SK-N-SH treated with all-trans-retinoic acid at 6 μM for 48 hours (cell line): Measurements from ENCODE around the gene TUBA4A.
A peak's percentile ranks its signal among the peaks of the same experiment; 100 is the strongest.

Experiments
- ATAC-seq: fragments of 200-7000 bp; cut with Tn5 transposase; 3 replicates; pipeline ENCODE4 v1.9.1; 2020; ENCODE audit warnings: mild to moderate bottlenecking, moderate library complexity
- ARNTL ChIP-seq: fragments of 450-650 bp; formaldehyde crosslinking; IDR thresholded peaks from 2 replicates; pipeline ENCODE4 v1.5.0; 2020; ENCODE audit warnings: low read depth, mild to moderate bottlenecking, moderate library complexity, borderline replicate concordance
- BACH2 ChIP-seq: fragments of 250-450 bp; sonication (Bioruptor Pico); IDR thresholded peaks from 2 replicates; pipeline ENCODE4 v1.9.0; 2021; ENCODE audit warnings: mild to moderate bottlenecking, borderline replicate concordance
- CSDC2 ChIP-seq: fragments of 250-450 bp; sonication (Bioruptor Pico); IDR thresholded peaks from 2 replicates; pipeline ENCODE4 v1.5.0; 2020; ENCODE audit warnings: mild to moderate bottlenecking, moderate library complexity
- ESRRG ChIP-seq: fragments of 250-450 bp; sonication (Bioruptor Pico); IDR thresholded peaks from 2 replicates; pipeline ENCODE4 v1.6.1; 2021; ENCODE audit warnings: mild to moderate bottlenecking
- GLIS3 ChIP-seq: fragments of 250-450 bp; sonication (Bioruptor Pico); IDR thresholded peaks from 2 replicates; pipeline ENCODE4 v1.5.0; 2020; ENCODE audit warnings: mild to moderate bottlenecking, moderate library complexity
- PPARA ChIP-seq: fragments of 250-450 bp; sonication (Bioruptor Pico); IDR thresholded peaks from 2 replicates; pipeline ENCODE4 v1.5.0; 2020; ENCODE audit warnings: mild to moderate bottlenecking, borderline replicate concordance
- RARB ChIP-seq: fragments of 250-450 bp; sonication (Bioruptor Pico); IDR thresholded peaks from 2 replicates; pipeline ENCODE4 v1.8.0; 2021; ENCODE audit warnings: mild to moderate bottlenecking, moderate library complexity
- SNAI2 ChIP-seq: fragments of 250-450 bp; sonication (Bioruptor Pico); IDR thresholded peaks from 2 replicates; pipeline ENCODE4 v1.5.0; 2020; ENCODE audit warnings: mild to moderate bottlenecking, moderate library complexity
- TCF4 ChIP-seq: fragments of 250-450 bp; sonication (Bioruptor Pico); IDR thresholded peaks from 2 replicates; pipeline ENCODE4 v1.8.0; 2021; ENCODE audit warnings: mild to moderate bottlenecking, moderate library complexity, borderline replicate concordance
- ZC3H10 ChIP-seq: fragments of 250-450 bp; sonication (Bioruptor Pico); IDR thresholded peaks from 2 replicates; pipeline ENCODE4 v1.5.1; 2021; ENCODE audit warnings: mild to moderate bottlenecking, moderate library complexity
- ZFP3 ChIP-seq: fragments of 250-450 bp; sonication (Bioruptor Pico); IDR thresholded peaks from 2 replicates; pipeline ENCODE4 v1.5.0; 2020; ENCODE audit warnings: mild to moderate bottlenecking, moderate library complexity
- ZNF565 ChIP-seq: fragments of 450-650 bp; formaldehyde crosslinking; conservative IDR thresholded peaks from 2 replicates; pipeline ENCODE4 v1.5.0; 2020; ENCODE audit warnings: low read depth, mild to moderate bottlenecking, moderate library complexity
- ZNF70 ChIP-seq: fragments of 450-650 bp; formaldehyde crosslinking; IDR thresholded peaks from 2 replicates; pipeline ENCODE4 v1.5.0; 2020; ENCODE audit warnings: mild to moderate bottlenecking, moderate library complexity
- ZNF8 ChIP-seq: fragments of 450-650 bp; formaldehyde crosslinking; IDR thresholded peaks from 2 replicates; pipeline ENCODE4 v1.5.0; 2020; ENCODE audit warnings: mild to moderate bottlenecking, moderate library complexity
- TF ChIP-seq, protein P1 (sequence below): fragments of 250-450 bp; sonication (Bioruptor Pico); IDR thresholded peaks from 2 replicates; pipeline ENCODE4 v1.5.0; 2020; ENCODE audit warnings: mild to moderate bottlenecking, moderate library complexity
- TF ChIP-seq, protein P2 (sequence below): fragments of 250-450 bp; sonication (Bioruptor Pico); IDR thresholded peaks from 2 replicates; pipeline ENCODE4 v1.8.0; 2021; ENCODE audit warnings: low read depth, mild to moderate bottlenecking, moderate library complexity, borderline replicate concordance
- TF ChIP-seq, protein P3 (sequence below): fragments of 250-450 bp; sonication (Bioruptor Pico); IDR thresholded peaks from 2 replicates; pipeline ENCODE4 v1.5.1; 2021; ENCODE audit warnings: mild to moderate bottlenecking, moderate library complexity
- TF ChIP-seq, protein P4 (sequence below): fragments of 250-450 bp; sonication (Bioruptor Pico); IDR thresholded peaks from 2 replicates; pipeline ENCODE4 v1.8.0; 2020; ENCODE audit warnings: mild to moderate bottlenecking, moderate library complexity, borderline replicate concordance

Gene TUBA4A

DNA sequence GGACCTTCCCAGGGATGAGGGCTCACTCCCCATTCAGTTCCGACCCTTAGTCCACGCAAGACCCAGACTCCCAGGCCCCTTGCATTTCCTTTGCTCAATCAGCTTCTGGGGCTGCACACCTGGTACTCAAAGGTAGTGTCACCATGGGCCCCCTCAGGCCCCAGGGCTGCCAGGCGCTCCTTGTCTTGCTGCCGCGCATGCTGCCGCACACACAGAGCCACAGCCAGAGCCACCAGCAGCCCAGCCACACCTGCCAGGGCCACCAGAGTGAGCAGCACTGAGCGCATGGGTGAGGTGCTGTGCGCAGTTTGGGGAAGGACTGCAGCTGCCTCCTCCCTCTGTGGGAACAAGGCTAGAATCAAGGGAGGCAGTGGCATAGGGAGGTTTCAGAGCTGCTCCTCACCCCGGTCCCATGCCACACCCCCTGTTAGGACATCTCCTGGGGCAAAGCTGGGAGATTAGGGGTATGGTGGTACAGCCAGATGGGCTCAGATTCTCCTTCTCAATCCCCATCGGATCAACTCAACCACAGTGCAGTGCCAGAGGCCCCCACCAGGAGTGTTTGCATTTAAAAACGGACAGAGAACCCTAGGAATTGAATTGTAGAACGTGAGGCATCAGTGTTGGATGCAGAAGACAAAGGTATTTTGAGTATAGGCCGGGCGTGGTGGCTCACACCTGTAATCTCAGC, 44.2 kb upstream of the TUBA4A start:
- ATAC-seq: peak; percentile 10; the same call in 1 of the 3 replicates
- no peak for TF ChIP-seq PPARA (CRISPR knock-in tag)
- TF ChIP-seq, protein P1, sequence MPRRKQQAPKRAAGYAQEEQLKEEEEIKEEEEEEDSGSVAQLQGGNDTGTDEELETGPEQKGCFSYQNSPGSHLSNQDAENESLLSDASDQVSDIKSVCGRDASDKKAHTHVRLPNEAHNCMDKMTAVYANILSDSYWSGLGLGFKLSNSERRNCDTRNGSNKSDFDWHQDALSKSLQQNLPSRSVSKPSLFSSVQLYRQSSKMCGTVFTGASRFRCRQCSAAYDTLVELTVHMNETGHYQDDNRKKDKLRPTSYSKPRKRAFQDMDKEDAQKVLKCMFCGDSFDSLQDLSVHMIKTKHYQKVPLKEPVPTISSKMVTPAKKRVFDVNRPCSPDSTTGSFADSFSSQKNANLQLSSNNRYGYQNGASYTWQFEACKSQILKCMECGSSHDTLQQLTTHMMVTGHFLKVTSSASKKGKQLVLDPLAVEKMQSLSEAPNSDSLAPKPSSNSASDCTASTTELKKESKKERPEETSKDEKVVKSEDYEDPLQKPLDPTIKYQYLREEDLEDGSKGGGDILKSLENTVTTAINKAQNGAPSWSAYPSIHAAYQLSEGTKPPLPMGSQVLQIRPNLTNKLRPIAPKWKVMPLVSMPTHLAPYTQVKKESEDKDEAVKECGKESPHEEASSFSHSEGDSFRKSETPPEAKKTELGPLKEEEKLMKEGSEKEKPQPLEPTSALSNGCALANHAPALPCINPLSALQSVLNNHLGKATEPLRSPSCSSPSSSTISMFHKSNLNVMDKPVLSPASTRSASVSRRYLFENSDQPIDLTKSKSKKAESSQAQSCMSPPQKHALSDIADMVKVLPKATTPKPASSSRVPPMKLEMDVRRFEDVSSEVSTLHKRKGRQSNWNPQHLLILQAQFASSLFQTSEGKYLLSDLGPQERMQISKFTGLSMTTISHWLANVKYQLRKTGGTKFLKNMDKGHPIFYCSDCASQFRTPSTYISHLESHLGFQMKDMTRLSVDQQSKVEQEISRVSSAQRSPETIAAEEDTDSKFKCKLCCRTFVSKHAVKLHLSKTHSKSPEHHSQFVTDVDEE (CRISPR knock-in tag): no peak
- no peak for TF ChIP-seq ZNF8
- no peak for TF ChIP-seq RARB
- no peak for TF ChIP-seq GLIS3
- TF ChIP-seq TCF4 (CRISPR knock-in tag): no peak
- no peak for TF ChIP-seq ZNF565 (CRISPR knock-in tag)
- TF ChIP-seq ZFP3 (CRISPR knock-in tag): no peak
- TF ChIP-seq, protein P2, sequence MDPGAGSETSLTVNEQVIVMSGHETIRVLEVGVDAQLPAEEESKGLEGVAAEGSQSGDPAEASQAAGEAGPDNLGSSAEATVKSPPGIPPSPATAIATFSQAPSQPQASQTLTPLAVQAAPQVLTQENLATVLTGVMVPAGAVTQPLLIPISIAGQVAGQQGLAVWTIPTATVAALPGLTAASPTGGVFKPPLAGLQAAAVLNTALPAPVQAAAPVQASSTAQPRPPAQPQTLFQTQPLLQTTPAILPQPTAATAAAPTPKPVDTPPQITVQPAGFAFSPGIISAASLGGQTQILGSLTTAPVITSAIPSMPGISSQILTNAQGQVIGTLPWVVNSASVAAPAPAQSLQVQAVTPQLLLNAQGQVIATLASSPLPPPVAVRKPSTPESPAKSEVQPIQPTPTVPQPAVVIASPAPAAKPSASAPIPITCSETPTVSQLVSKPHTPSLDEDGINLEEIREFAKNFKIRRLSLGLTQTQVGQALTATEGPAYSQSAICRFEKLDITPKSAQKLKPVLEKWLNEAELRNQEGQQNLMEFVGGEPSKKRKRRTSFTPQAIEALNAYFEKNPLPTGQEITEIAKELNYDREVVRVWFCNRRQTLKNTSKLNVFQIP (CRISPR knock-in tag): no peak
- no peak for TF ChIP-seq ZNF70 (CRISPR knock-in tag)
- no peak for TF ChIP-seq ESRRG (CRISPR knock-in tag)
- TF ChIP-seq, all 23 proteins: peak for 0

DNA sequence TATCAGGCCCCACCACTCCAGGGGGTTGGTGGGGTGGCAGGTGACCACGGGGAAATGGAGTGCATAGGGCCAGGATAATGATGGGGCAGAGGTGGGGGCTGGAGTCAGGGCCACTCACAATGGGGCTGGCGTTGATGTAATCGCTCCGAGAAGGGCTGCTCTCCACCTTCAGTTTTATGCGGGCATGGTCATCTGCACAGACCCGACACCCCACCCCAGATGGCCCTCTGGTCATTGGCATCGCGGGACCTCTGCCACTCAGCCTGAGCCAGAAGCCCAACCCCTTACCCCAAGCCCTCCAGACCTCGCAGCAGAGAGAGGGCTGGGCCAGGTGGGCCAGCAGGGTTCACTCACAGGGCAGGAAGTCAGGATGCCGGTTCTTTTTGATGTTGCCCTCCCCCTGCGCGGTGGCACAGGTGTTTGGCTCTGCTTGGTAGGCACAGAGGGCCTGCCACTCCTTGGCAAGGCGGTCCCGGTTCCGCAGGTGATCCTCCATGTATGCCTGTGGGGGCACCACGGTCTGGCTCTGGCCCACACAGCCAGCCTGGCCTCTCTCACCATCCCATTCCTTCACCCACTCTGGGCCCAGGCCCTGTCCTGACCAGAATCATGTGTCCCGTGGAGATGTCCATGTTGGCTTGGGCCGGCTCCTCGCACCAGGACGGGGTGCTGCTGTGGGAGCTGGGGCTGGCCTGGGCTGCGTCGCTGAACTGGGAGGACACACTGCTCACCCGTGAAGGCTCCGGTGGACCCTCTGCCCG, 43.1 kb upstream of the TUBA4A start:
- TF ChIP-seq TCF4 (CRISPR knock-in tag) (no peak), ZNF70 (CRISPR knock-in tag) (no peak), ZNF8 (no peak), SNAI2 (no peak), ZC3H10 (CRISPR knock-in tag) (no peak), ARNTL (CRISPR knock-in tag) (no peak), ESRRG (CRISPR knock-in tag) (no peak), CSDC2 (CRISPR knock-in tag) (no peak), ZNF565 (CRISPR knock-in tag) (no peak)
- TF ChIP-seq, protein P2 (CRISPR knock-in tag): no peak
- TF ChIP-seq, protein P3, sequence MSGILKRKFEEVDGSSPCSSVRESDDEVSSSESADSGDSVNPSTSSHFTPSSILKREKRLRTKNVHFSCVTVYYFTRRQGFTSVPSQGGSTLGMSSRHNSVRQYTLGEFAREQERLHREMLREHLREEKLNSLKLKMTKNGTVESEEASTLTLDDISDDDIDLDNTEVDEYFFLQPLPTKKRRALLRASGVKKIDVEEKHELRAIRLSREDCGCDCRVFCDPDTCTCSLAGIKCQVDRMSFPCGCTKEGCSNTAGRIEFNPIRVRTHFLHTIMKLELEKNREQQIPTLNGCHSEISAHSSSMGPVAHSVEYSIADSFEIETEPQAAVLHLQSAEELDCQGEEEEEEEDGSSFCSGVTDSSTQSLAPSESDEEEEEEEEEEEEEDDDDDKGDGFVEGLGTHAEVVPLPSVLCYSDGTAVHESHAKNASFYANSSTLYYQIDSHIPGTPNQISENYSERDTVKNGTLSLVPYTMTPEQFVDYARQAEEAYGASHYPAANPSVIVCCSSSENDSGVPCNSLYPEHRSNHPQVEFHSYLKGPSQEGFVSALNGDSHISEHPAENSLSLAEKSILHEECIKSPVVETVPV: no peak
- TF ChIP-seq, all 23 proteins: peak for 0
- no peak for ATAC-seq

DNA sequence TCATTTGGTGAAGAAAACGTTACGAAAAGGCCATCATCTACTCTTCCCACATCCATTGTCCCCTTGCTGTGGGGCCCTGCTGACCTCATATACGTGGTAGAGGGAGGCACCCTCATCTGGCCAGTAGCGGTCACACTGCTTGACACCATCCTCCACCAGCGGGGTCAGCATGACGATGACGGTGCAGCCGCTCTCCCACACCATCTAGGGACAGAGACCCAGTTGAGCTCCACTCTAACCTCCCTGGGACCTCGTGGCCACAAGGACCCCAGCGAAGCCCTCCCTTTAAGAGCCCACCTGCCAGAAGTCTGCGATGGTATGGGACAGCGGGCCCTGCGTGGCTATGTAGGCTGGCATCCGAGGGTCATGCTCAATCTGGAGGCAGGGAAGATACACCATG, 42.4 kb upstream of the TUBA4A start:
- ATAC-seq: no peak
- TF ChIP-seq TCF4 (CRISPR knock-in tag): no peak
- TF ChIP-seq ZNF8: no peak
- no peak for TF ChIP-seq ZFP3 (CRISPR knock-in tag)
- TF ChIP-seq, protein P1 (CRISPR knock-in tag): no peak
- no peak for TF ChIP-seq ARNTL (CRISPR knock-in tag)
- TF ChIP-seq, protein P3: no peak
- TF ChIP-seq BACH2 (CRISPR knock-in tag): no peak
- no peak for TF ChIP-seq CSDC2 (CRISPR knock-in tag)
- TF ChIP-seq ZNF565 (CRISPR knock-in tag): no peak
- no peak for TF ChIP-seq GLIS3
- TF ChIP-seq, protein P4, sequence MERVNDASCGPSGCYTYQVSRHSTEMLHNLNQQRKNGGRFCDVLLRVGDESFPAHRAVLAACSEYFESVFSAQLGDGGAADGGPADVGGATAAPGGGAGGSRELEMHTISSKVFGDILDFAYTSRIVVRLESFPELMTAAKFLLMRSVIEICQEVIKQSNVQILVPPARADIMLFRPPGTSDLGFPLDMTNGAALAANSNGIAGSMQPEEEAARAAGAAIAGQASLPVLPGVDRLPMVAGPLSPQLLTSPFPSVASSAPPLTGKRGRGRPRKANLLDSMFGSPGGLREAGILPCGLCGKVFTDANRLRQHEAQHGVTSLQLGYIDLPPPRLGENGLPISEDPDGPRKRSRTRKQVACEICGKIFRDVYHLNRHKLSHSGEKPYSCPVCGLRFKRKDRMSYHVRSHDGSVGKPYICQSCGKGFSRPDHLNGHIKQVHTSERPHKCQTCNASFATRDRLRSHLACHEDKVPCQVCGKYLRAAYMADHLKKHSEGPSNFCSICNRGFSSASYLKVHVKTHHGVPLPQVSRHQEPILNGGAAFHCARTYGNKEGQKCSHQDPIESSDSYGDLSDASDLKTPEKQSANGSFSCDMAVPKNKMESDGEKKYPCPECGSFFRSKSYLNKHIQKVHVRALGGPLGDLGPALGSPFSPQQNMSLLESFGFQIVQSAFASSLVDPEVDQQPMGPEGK: no peak
